GM18858 (cell line): Measurements from ENCODE around the gene AAMP.

ENCODE experiments used
- ATAC-seq: cut with Tn5 transposase; IDR thresholded peaks from one replicate; pipeline ENCODE4 v1.9.1; 2021; ENCODE audit not compliant: unreplicated experiment

The AAMP gene

DNA sequence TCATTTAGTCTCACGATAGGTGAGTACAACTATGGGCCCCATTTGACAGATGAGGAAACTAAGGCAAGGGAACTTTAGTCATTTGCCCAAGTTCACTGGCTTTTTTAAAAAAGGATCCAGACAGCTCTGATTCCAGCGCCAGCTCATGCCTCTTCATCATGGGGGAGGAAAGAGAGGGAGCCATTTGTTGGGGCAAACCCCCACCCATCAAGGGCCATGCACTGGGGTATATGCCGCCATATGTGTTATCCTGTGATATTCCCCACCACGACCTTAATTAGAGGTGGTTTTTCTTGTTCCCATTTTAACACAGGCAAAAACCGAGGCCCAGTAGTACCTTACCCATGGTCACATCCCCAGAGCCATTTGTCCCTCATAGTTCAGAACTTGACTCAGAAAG, 9.8 kb downstream of the AAMP start:
- ATAC-seq = no peak

DNA sequence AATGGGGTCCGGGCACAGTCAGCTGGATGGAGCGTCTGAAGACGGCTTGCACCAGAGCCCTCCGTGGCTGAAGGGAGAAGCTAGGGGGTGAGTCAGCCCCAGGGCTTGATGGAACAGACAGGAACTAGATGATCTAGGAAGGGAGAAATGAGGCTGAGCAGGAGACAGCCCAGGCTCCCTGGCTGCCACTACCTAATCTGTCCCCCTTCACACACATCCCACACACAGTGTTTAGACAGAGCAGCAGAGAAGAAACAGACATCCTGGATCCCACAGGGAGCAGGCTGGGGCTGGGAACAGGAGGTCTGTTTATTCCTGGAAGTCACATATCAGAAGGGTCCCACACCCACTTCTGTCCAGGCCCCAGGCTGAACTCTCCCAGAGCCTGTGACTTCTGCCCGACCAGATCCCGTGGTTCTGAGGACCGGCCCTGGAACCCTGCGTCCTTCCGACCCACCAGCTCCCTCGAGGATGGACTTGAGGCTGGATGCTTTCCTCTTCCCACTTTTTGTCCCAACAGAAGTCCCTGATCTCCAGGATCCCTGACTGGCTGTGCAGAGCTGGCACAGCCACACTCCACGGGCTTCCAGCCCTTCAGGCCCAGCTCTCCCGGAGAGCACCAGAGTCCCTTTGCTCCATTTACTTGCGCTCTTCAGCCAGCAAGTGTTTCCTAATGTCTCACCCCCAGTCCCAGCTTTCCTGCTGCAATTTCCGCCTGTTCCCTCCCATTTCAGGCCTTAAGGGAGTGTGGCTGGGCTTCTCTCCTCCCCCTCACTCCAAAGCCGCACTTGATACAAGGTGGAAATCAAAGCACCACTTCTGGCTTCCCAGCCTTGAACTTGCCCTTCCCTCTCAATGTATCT, 10.6 kb downstream of the AAMP start:
- no peak for ATAC-seq

DNA sequence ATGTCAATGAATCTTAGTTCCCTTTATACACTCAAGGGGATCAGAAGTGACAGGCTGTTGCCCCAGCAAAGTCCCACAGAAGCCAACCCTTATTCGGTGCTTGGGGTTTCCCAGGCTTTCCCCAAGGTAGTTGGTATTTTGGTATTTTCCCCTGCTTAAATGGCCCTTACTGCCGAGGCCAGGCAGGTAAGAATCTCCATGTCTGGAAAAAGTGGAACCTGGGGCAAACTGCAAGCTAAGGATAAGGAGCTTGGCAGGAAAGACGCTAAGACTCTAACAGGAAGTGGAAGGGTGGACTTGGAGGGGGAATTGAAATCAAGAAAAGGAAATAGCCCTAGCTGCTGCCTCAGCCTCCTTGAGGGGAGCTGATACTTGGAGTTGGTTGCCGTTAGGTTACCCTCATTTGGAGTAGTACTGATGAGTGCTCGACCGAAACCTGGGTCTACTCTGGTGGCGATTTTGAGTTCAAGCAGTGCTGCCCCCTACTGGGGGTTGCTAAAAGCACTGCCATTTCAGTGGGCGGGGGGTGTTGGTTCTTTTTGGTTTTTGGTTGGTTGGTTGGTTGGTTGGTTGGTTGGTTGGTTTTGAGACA, 12.5 kb downstream of the AAMP start:
- peak; percentile 77 for ATAC-seq

DNA sequence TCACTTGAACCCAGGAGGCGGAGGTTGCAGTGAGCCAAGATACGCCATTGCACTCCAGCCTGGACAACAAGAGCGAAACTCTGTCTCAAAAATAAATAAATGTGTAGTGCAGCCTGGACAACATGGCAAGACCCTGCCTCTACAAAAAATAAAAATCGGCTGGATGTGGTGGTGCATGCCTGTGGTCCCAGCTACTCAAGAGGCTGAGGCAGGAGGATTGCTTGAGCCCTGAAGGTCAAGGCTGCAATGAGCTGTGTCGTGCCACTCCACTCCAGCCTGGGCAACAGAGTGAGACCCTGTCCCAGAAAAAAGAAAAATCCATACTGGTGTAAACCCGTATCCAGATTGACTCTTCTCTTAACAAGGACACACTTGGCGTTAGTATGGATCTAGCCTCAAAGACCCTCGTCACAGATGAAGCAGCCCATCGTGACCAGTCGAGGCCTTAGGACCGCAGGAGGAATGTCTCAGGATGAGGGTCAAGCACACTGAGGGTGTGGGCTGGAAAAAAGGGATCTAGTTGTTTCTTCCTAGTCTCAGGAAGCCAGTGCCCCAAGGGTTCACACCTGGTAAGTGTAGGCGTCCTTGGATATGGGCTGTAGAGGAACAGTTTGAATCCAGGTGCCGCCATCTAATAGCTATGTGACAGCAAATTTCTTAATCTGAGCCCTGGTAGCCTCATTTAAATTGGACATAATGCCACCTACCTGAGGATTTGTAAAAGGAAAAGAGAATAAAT, 13.2 kb downstream of the AAMP start:
- no peak for ATAC-seq

- ATAC-seq = no peak
These were observed 14.5 kb downstream of the AAMP start for GRCh38 chr2:218255446-218255845.

- ATAC-seq = no peak
These were observed 16.7 kb downstream of the AAMP start for GRCh38 chr2:218253232-218253625.

DNA sequence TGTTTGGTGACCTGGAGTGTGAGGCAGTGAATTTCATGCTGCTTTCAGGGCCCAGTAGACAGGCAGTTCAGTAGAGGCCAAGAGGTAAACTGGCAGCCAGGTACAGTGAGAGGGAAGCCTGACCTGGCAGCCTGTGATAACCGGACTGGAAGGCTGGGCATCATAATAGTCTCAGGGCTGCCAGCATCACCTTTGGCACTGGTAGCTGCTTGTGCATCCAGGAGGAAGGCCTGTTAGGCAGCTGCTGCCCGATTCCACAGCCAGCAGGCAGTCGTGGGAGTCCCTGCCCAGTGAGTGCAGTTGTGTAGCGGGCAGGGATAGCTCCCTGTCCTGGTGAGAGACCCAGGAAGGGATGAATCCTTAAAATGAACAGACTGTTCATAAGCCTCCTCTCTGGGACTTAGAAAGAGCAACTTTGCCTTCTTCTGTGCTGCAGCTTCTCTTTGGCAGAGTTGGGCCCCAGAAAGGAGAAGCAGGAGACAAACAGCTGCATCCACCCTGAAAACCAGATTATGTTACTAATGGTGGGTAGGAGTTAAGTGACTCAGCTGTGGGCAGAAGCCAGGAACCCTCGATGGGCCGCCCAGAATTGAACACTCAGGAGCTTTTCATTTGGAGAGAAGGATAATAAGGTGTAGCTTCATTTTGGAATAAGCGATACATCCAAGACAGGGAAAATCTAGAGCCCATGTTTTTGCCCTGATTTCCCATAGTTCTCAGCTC, 17.3 kb downstream of the AAMP start:
- no peak for ATAC-seq

DNA sequence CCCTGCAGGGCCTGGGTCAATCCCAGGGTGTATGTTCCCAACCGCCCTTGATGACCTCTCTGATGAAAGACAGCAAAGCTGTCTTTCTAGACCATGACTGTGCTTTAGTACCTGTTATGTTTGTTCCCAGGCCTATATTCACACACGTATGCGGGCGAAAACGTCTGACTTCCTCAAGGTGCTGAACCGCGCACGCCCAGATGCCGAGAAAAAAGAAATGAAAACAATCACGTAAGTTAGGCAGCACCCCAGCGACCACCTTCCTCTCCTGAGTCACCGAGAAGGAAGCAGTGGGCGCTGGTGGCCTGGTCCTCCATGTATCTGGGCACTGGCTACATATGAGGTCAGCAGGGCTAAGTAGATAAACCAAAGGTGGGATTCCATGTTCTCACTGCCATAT, 20.2 kb downstream of the AAMP start:
- ATAC-seq = no peak

- no peak for ATAC-seq
These were observed 24.7 kb downstream of the AAMP start for GRCh38 chr2:218245214-218245613.

DNA sequence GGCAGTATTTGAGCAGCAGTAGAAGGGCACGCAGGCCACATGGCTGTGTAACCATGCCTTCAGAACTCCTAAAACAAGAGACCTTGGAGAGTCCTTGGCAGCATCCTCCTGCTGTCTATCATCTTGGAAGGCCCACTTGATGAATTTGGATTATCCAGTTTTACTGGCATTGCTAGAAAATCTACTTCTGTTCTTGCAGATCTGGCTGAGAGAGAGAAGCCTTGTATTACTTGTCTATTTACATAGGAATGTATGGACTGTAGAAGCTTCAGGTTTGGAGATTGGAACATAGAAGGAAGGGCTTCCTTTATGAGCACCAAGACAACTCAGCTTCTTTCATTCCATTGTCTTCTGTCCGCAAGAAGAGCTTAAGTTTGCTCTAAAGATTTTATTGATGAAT, 25.3 kb downstream of the AAMP start:
- no peak for ATAC-seq

- ATAC-seq = no peak
These were observed 25.7 kb downstream of the AAMP start for GRCh38 chr2:218244204-218244603.

GRCh38 chr2:218238887-218239286, 31.1 kb downstream of the AAMP start:
- ATAC-seq = no peak

DNA sequence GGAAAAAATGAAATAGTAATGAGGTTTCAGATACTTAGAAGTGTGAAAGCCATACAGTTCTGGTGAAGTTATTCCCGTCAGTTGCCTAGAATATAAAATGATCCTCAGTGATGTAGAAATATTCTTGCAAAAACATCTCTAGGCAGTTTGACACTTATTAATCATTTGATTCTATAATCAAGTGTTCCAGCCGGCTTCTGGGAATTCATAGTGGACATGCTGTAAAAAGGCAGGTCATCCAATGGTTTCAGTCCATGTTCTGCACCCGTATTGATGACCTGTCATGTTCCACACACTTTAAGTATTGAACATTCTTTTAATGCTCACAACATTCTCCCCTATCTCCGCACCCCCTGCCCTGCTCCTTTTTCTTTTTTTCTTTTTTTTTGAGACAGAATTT, 33.1 kb downstream of the AAMP start:
- ATAC-seq = no peak

DNA sequence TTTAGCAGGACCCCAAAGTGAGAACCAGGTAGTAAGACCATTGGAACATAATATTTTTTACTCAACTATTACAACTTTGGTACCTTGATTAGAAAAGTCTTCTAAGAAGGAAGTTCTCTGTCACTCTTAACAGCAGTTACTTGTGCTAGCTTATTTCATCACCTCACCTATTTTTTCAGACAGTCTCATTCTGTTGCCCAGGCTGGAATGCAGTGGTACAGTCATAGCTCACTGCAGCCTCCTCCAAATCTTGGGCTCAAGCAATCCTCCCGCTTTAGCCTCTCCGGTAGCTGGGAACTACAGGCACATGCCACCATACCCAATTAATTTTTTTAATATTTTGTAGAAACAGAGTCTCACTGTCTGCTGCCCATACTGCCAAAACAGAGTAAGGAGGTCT, 34.9 kb downstream of the AAMP start:
- no peak for ATAC-seq

DNA sequence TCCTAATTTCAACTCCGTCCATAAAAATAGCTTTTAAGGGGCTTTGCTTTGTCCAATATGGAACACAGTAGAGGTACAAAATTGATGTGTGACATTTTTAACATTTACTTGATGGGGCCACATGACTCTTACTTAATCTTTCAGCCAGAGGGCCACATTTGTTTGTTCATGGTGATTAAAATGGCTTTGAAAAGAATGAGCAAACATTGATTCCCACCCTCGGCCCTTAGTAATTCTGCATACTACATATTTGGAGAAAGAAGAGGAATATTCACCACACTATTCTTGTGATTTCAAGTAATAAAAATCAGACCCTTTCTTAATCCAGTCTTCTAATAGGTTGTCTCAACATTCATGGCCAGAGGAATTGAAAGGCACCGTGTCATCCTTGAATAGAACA, 35.4 kb downstream of the AAMP start:
- no peak for ATAC-seq

DNA sequence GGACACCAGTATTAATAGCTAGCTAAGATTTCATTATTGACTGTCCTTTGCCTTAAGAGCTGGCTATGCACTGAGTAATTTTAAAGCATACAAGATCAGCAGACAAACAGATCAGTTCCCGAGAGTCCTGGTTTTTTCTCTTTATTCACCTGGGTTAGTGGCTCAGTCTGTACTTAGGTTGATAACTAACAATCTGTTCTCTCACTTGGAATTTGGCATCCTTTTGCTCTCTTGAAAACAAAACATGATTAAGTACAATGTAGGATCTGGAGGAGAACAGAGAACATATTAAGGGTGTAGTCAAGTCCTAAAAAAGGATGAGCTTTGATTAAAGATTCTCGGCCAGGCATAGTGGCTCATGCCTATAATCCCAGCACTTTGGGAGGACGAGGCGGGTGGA, 36.4 kb downstream of the AAMP start:
- ATAC-seq = no peak

DNA sequence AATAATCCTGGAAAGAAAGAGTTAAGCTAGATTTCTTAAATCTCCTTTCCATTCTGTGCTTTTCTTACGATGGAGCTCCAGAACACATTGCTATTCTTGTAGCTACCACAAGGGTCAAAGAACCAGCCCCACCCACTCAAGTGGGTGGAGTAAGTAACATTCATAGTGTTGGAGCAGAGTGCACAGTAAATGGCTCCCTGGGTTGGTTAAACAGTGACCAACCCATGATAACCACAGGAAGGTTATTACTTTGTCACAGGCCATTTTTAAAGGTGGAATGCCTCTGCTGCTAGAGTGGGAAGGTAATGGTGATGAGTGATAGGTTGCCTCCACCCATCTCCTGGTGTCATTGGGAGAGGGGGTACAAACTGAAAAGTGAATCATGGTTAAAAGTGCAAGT, 39.1 kb downstream of the AAMP start:
- ATAC-seq = no peak

- no peak for ATAC-seq
These were observed 40.1 kb downstream of the AAMP start for GRCh38 chr2:218229851-218230250.

DNA sequence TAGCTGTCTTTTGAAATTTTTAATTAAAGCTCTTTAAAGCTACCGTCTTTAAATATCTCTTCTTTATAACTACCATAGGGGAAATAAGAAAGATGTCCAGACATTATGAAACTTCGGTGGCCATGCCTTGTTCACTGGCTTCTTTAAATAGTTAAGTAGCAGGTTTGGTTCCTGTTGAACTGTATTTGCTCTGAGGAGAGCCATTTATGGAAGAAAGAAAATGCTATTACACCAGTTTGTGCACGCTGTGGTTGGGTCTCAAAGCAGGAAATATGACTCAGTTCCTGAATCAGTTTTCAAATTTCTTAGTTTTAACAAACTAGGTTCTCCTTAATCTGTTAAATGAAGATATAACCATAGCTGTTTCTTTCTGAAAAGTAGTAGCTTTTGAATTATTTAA, 40.7 kb downstream of the AAMP start:
- peak; percentile 86 for ATAC-seq

DNA sequence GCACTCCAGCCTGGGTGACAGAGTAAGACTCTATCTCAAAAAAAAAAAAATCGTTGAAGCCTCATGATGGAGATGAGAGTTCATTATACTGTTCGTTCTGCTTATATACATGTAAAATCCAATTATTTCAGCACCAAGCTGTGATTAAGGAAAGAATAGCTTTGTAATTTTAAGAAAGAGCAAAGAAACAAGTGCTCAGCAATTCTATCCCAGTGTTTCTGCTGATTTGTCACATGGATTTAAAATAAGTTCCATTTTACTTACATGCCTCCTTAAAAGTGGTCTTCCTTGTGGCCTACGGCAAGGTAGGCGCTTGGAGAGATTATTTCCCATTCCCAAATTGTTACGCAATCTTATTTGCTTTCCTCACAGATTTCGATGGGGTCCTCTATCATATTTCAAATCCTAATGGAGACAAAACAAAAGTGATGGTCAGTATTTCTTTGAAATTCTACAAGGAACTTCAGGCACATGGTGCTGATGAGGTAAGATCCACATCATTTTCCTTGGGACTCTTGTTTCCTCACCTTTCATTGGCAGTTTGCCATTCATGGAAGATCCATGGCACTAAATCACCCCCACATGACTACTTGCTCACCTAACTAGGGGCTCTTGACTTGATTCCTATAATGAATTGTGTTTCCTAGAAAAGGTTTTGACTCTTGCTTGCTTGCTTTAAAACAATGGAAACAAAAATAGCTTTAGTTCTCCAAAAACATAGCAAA, 41.4 kb downstream of the AAMP start:
- no peak for ATAC-seq

DNA sequence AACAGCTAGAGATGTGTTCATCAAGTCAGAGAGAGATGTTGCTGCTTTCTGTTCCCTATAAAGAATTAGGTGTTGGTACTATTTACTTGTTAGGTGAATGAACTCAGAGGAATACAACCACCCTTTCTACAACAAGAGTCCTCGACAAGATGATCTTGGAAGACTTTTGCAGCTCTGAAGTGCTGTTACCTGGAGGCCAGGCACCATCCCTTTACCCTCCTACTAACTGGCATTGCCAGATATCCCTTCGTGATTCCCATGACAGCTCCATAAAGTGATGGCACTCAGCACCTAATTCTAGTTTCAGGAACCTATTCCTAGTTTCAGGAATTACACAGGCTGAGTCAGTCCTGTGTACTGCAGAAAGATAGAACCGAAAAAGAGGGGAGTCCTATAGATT, 43.0 kb downstream of the AAMP start:
- ATAC-seq = no peak
